Fibroblast of lung (primary cell): ENCODE results near the gene MFGE8. TPM values are rescaled to one million over a fixed set of nuclear protein-coding genes. Genes with fewer than 3 reads are reported as not detected.

ENCODE experiments used
- DNase-seq, 2 donors: peaks; one replicate each; pipeline versions ENCODE4 v3.0.0 to v3.0.0-alpha.2; 2010; ENCODE audit warnings: low read depth in 2 of 2
- H2AFZ ChIP-seq: 2 replicates; pipeline ENCODE4 v1.5.1; 2012; ENCODE audit warnings: low read length, control low read depth, inconsistent platforms
- H3K27ac ChIP-seq: 2 replicates; pipeline ENCODE4 v1.5.1; 2011; ENCODE audit warnings: low read length, control low read depth; ENCODE audit not compliant: insufficient read depth
- H3K27me3 ChIP-seq: 2 replicates; pipeline ENCODE4 v1.5.1; 2011; ENCODE audit warnings: mild to moderate bottlenecking, low read length; ENCODE audit not compliant: control insufficient read depth, insufficient read depth
- H3K36me3 ChIP-seq: 2 replicates; pipeline ENCODE4 v1.5.1; 2011; ENCODE audit warnings: low read length; ENCODE audit not compliant: control insufficient read depth, insufficient read depth
- H3K4me1 ChIP-seq: 2 replicates; pipeline ENCODE4 v1.5.1; 2011; ENCODE audit warnings: low read length; ENCODE audit not compliant: control insufficient read depth, insufficient read depth; ENCODE audit errors: extremely low read depth
- H3K4me2 ChIP-seq: 2 replicates; pipeline ENCODE4 v1.5.1; 2011; ENCODE audit warnings: low read length, control low read depth; ENCODE audit not compliant: insufficient read depth; ENCODE audit errors: extremely low read depth
- H3K4me3 ChIP-seq, 4 experiments: fragments of 200-600 bp in 1 of 4; sonication (generic) in 1 of 4; replicated peaks in 1 of 4; 2 replicates each; pipeline ENCODE4 v1.5.1; 2011 to 2016; ENCODE audit warnings: low read length in 4 of 4, low read depth in 3 of 4, mild to moderate bottlenecking in 3 of 4, control low read depth in 2 of 4, inconsistent platforms in 1 of 4, mixed read lengths in 1 of 4; ENCODE audit not compliant: insufficient read depth in 1 of 4; ENCODE audit errors: control extremely low read depth in 1 of 4
- H3K79me2 ChIP-seq: 2 replicates; pipeline ENCODE4 v1.5.1; 2012; ENCODE audit warnings: mild to moderate bottlenecking, low read length, inconsistent platforms; ENCODE audit not compliant: control insufficient read depth, insufficient read depth
- H3K9ac ChIP-seq: 2 replicates; pipeline ENCODE4 v1.5.1; 2011; ENCODE audit warnings: mild to moderate bottlenecking, low read length, control low read depth; ENCODE audit not compliant: insufficient read depth
- H3K9me3 ChIP-seq: 2 replicates; pipeline ENCODE4 v1.5.1; 2012; ENCODE audit warnings: low read depth, low read length; ENCODE audit not compliant: control insufficient read depth, insufficient read depth
- H4K20me1 ChIP-seq: 2 replicates; pipeline ENCODE4 v1.5.1; 2011; ENCODE audit warnings: low read length; ENCODE audit not compliant: control insufficient read depth, insufficient read depth; ENCODE audit errors: extremely low read depth
- CTCF ChIP-seq, 2 donors: IDR thresholded peaks in 1 of 2; conservative IDR thresholded peaks in 1 of 2; 1 replicate in 1 of 2; 2 replicates in 1 of 2; pipeline ENCODE4 v1.5.1; 2011 to 2012; ENCODE audit warnings: low read length in 2 of 2, control low read depth in 1 of 2, inconsistent platforms in 1 of 2, low read depth in 1 of 2, mild to moderate bottlenecking in 1 of 2
- EZH2 ChIP-seq: IDR thresholded peaks from 2 replicates; pipeline ENCODE4 v1.5.1; 2012; ENCODE audit warnings: low read length, control low read depth, mild to moderate bottlenecking; ENCODE audit errors: missing control alignments
- polyA plus RNA-seq, 2 donors: library from polyadenylated mRNA; depleted of rRNA in 1 of 2; stranded (reverse) in 1 of 2; unstranded in 1 of 2; fragments of >200 nt; gene quantifications; 2 replicates each; pipeline ENCODE4 v1.2.1, GENCODE V29; 2011 to 2012; ENCODE audit warnings: missing spikeins in 1 of 2
- total RNA-seq: library from RNA; depleted of rRNA; stranded (reverse); fragments of >200 nt; gene quantifications from 2 replicates; pipeline ENCODE4 v1.2.1, GENCODE V29; 2014

Gene MFGE8
- total and polyA plus RNA-seq, 2 donors (not counting 1 experiment from before 2014, with no cell fraction given) = 263 to 336 TPM

GRCh38 chr15:88902221-88902835, 10.9 kb downstream of the MFGE8 start:
- no peaks in the 10 kb centered on the region for H3K27me3 ChIP-seq
- H3K4me2 ChIP-seq = no peak overlapping the region
- H3K9me3 ChIP-seq = no peaks in the 10 kb centered on the region
- no peaks in the 10 kb centered on the region for H3K79me2 ChIP-seq
- H3K4me3 ChIP-seq = no peak overlapping the region
- H2AFZ ChIP-seq = no peak overlapping the region
- TF ChIP-seq EZH2 (no peak), CTCF (conservative IDR thresholded peaks at IDR 0.05 in 1 of 2, IDR thresholded peaks at IDR 0.05 in 1 of 2; ENCODE audit: low read depth in 1 of 2, low read length in 2 of 2) (no peak)
- no peak for DNase-seq
- no peak overlapping the region for H3K27ac ChIP-seq
- peaks cover 10% of the 10 kb centered on the region for H3K36me3 ChIP-seq
- no peaks in the 10 kb centered on the region for H4K20me1 ChIP-seq
- H3K4me1 ChIP-seq = peaks cover 2% of the 10 kb centered on the region
- H3K9ac ChIP-seq = no peak overlapping the region

- H2AFZ ChIP-seq = no peak overlapping the region
- no peak overlapping the region for H3K4me3 ChIP-seq
- H3K4me1 ChIP-seq = peaks cover 6% of the 10 kb centered on the region
- H3K79me2 ChIP-seq = no peaks in the 10 kb centered on the region
- no peaks in the 10 kb centered on the region for H4K20me1 ChIP-seq
- H3K27me3 ChIP-seq = no peaks in the 10 kb centered on the region
- DNase-seq = no peak
- peaks cover 10% of the 10 kb centered on the region for H3K36me3 ChIP-seq
- TF ChIP-seq EZH2 (no peak), CTCF (conservative IDR thresholded peaks at IDR 0.05 in 1 of 2, IDR thresholded peaks at IDR 0.05 in 1 of 2; ENCODE audit: low read depth in 1 of 2, low read length in 2 of 2) (no peak)
- no peaks in the 10 kb centered on the region for H3K9me3 ChIP-seq
- H3K4me2 ChIP-seq = no peak overlapping the region
- no peak overlapping the region for H3K9ac ChIP-seq
- H3K27ac ChIP-seq = no peak overlapping the region
Observed at GRCh38 chr15:88901508-88902220, 11.5 kb downstream of the MFGE8 start.

GRCh38 chr15:88900982-88901418, 12.2 kb downstream of the MFGE8 start:
- H3K4me3 ChIP-seq = no peak overlapping the region
- H3K4me1 ChIP-seq = peaks cover 6% of the 10 kb centered on the region
- TF ChIP-seq CTCF (conservative IDR thresholded peaks at IDR 0.05 in 1 of 2, IDR thresholded peaks at IDR 0.05 in 1 of 2; ENCODE audit: low read depth in 1 of 2, low read length in 2 of 2) = no peak
- no peak for TF ChIP-seq EZH2
- no peak overlapping the region for H3K9ac ChIP-seq
- H3K27ac ChIP-seq = no peak overlapping the region
- no peak for DNase-seq
- no peaks in the 10 kb centered on the region for H3K9me3 ChIP-seq
- peaks cover 10% of the 10 kb centered on the region for H3K36me3 ChIP-seq
- no peak overlapping the region for H3K4me2 ChIP-seq
- H2AFZ ChIP-seq = no peak overlapping the region
- no peaks in the 10 kb centered on the region for H3K79me2 ChIP-seq
- H3K27me3 ChIP-seq = no peaks in the 10 kb centered on the region
- H4K20me1 ChIP-seq = no peaks in the 10 kb centered on the region
